Limb (tissue), 2 donors: ENCODE data around the gene TRIM31.

Experiments used
- DNase-seq, 2 donors: peaks; one replicate each; pipeline ENCODE4 v3.0.0-alpha.2; 2016; ENCODE audit errors: extremely low spot score in 2 of 2

The TRIM31 gene

GRCh38 chr6:30113841-30114240 lies 951 bp upstream of the TRIM31 start:
- DNase-seq, result no peak

GRCh38 chr6:30112402-30112994 lies 392 bp downstream of the TRIM31 start:
- no peak for DNase-seq

GRCh38 chr6:30111266-30111856 lies 1.5 kb downstream of the TRIM31 start:
- no peak for DNase-seq

GRCh38 chr6:30104661-30105060 lies 8.2 kb downstream of the TRIM31 start:
- no peak for DNase-seq

GRCh38 chr6:30103872-30104179 lies 9.1 kb downstream of the TRIM31 start:
- DNase-seq, result no peak

GRCh38 chr6:30102970-30103871 lies 9.7 kb downstream of the TRIM31 start:
- peak; percentile 74 to 77 for DNase-seq

GRCh38 chr6:30102414-30102969 lies 10.4 kb downstream of the TRIM31 start:
- DNase-seq, result no peak

GRCh38 chr6:30101444-30102413 lies 11.2 kb downstream of the TRIM31 start:
- peak; percentile 62 to 80 for DNase-seq

- DNase-seq, result peak in 1 of 2 donors; percentile 37
Measured at GRCh38 chr6:30100585-30101443, 12.1 kb downstream of the TRIM31 start.

- DNase-seq, result no peak
Measured at GRCh38 chr6:30100154-30100553, 12.7 kb downstream of the TRIM31 start.

- no peak for DNase-seq
Measured at GRCh38 chr6:30097902-30098768, 14.8 kb downstream of the TRIM31 start.

- no peak for DNase-seq
Measured at GRCh38 chr6:30096829-30097228, 16.1 kb downstream of the TRIM31 start.

GRCh38 chr6:30093951-30094661 lies 18.8 kb downstream of the TRIM31 start:
- DNase-seq, result no peak

GRCh38 chr6:30092852-30093543 lies 19.9 kb downstream of the TRIM31 start:
- no peak for DNase-seq

- no peak for DNase-seq
Measured at GRCh38 chr6:30091577-30092381, 21.1 kb downstream of the TRIM31 start.

- DNase-seq, result no peak
Measured at GRCh38 chr6:30087876-30088275, 25.0 kb downstream of the TRIM31 start.

- DNase-seq, result no peak
Measured at GRCh38 chr6:30077218-30077617, 35.7 kb downstream of the TRIM31 start.
